Activated gamma-delta T cell (primary cell): ENCODE data around the gene GMFB.
"Not testable (repeated sequence)": the region's sequence is repeated elsewhere in the genome, so short reads cannot be mapped to it uniquely, and the experiment has no call there.

Experiments used
- DNase-seq: peaks from one replicate; lab custom pipeline; 2025; lab: John Stamatoyannopoulos, UW

GMFB gene

DNA sequence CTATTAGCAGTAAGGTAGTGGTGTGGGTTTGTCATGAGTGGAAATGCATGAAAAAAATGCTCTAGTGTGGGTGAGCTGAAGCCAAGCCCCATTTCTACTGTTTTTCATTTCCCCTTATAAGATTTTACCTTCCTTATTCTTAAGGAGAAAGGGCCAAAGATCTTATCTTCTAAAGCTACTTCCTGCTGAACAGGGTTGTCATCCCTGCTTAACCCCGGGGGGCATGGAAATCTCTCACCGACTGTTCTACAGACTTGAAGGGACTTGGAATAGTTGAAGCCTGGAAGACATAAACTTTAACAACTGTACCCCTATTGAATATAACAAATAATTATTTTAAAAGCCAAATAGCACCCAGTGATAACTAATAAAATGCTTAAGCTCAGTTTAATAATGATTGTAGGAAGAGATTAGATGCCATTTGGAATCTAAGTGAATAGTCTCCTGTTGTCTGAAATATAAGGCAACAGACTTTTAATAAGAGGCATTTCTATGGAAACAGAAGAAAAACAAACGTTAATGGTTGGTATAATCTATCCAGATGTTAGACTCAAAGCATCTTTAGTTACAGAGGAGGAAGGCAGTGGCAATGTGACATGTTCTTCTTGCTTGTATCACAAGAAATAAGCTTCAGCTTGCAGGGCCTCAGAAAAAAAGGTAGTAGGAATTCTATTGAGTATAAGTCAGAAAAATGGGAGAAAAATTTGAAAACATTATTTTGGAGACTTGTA, 1.8 kb upstream of the GMFB start:
- no peak for DNase-seq

DNA sequence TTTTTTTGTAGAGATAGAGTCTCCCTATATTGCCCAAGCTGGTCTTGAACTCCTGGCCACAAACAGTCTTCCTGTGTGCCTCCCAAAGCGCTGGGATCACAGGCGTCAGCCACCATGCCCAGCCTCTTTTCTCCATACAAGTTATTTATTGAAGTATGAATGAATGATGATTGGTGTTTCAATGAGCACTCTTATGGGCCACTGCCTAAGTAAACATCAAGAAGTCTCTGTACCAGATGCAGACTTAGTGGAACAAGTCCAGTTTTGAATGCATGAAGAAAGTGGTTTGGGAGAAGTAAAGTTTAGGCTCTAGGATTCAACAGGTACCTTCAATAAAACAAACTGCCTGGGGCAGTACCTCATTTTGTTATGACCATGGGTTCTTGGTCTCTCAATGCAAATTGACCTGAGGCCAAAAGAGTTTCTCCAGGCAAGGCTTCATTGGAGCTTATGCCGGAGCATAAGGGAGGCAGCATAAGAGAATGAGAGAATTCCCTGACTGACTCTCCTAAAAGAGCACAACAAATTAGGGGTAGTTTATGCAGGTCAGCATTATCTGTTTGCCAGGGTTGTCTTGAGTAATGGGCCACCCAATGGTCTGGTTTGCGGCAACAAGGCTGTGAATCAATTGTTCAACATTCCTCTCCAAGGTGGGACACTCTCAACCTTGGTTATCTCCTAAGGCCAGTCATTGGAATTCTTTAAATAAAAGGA, 1.1 kb upstream of the GMFB start:
- no peak for DNase-seq

DNA sequence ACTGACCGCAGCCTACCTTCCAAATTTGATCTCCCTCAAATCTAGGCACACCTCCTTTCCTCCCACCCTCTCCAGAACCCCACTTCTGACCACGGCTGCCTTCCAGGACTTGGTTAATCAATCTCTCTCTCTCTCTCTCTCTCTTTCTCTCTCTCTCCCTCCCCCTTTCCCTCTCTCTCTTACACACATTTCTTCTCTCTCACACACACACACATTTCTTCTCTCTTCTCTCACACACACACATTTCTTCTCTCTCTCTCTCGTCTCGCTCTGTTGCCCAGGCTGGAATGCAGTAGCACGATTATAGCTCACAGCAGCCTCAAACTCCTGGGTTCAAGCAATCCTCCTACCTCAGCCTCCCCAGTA, 521 bp upstream of the GMFB start:
- DNase-seq = no peak

DNA sequence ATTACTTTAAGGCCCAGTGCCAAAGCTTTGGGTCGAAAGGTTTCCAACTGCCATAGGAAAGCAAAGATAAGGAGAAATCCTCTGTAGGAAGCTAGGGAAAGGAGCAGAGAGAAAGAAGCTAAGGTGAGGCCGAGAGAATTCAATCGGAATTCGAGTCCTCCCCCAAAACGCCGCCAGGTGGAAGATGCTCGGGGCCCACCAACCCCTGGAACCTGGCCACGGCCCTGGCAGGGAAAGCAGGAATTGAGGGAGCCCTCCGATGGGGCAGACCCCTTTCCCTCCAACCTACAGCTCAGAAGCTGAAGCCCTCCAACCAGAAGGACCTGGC, 498 bp downstream of the GMFB start:
- DNase-seq = no peak

DNA sequence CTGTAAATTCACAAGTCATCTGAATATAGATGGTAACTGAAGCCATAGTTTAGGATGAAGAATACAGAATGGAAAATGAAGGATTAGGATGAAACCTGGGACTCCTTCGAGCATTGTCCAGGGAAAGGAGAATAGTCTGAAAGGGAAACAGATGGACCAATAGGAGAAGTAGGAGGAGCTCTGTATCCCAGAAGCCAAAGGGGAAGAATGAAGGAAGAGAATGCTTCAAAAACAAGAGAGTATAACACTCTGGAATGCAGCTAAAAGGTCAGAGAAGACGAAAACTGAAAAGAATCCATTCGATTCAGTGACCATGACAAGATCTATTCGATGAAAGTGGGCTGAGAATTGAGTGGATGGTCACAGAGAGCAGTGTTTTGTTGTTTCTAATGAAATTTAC, 1.0 kb downstream of the GMFB start:
- DNase-seq = no peak

DNA sequence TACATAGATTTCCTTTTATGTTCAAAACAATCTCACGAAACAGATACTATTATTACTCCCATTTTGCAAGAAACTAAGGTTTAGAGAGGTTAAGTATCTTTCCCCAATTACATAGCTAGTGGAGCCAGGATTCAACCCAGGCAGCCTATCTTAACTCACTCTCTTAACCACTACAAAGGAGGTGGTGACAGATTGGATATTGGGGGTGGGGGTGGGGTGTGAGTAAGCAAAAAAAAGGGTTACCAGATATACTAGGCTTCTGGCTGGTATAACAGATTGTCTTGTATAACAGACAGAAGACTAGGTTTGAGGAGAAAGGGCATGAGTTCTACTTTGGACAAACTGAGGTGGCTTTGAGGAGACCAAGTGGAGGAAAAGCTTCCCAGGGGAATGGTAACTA, 2.1 kb downstream of the GMFB start:
- no peak for DNase-seq

DNA sequence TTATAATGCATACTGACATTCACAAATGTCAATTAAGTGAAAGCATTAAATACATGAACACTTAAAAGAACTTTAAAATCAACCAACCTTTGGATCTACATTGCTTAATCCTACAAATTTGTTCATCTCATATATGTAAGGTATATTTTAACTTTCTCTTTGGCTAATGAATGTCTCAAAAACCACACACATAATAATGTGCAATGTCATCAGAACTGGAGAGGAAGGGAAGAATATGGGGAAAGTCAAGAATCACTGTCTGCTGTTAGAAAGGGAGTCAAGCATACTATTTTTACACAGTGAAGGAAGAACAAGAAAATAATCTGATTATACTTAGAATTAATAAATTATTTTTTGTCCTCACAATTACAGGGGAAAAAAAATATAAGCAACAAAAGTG, 4.9 kb downstream of the GMFB start:
- no peak for DNase-seq

DNA sequence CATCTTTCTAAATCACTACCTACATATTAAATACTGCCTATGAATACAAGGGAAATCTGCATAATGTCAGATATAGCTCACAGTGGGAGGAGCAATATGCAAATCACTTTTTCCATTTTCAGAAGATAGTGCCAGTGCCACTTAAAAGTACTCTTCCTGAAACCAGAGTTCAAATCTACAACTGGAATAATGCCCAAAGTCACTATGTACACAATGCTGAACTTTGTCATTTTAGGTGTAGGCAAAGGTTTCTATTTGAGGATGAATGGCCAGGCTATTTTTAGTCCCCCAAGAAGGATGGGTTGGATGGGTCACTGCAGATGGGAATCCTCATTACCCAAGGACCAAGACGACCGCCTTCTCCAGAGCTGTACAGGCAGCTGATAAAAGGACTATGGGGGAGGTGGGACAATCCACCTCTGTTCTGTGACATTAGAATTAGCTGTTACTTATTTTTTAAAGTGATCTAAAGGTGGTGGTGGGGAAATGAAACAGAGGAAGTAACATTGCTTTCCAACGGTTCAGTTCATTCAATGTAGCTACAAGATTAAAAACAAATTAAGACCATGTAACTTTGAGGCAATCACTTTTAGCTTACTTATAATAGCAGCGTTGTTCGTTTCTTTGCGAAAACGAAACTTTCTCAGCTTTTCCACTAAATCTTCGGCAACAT, 5.6 kb downstream of the GMFB start:
- no peak for DNase-seq

DNA sequence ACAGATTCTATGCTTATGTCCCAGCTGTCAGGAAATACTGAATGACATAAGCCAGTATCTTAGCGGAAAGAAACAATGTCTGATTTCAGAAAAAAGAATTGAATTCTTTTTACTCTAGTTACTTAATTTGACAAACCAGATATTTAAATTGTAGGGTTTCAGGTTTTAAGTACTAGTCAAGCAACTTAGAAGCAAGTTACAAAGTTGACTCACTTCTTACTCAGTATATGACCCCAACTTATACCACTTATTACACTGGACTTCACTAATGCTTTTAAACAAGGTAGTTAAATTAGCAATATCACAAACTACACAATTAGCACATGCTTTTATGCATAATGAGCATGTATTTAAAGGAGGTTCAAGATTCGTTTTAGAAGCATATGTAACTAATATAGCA, 7.1 kb downstream of the GMFB start:
- DNase-seq = no peak

DNA sequence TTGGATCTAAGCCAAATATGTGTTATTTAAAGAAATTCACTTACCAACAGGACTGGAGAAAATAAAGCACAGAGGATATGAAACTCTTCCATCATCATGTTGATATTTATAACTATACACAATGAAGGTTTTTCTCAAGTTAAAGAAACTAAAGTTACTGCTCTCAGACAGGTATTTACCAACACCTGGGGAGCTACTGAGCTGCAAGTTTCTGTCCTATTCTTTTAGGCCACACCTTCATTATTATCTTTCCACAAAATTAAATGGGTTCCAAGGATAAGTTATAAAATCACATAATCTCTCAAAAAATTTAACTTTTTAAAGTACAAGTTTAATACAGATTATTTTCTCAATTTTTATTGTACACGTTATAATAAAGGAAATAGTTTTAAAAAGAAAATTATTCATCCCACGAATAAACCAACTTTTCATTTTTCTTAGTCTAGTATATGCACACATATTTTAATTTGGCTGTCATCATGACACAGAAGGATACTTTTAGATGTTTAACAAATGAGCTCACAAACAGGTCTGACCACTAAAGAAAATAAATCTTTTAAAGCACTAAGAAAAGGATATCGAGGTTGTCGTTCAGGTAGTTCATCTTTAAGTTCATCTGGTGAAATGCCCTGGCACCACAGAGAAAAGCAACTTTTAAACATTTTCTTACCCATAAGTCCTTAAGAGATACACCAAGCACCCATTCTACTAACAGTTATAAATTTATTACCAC, 7.8 kb downstream of the GMFB start:
- DNase-seq = no peak

DNA sequence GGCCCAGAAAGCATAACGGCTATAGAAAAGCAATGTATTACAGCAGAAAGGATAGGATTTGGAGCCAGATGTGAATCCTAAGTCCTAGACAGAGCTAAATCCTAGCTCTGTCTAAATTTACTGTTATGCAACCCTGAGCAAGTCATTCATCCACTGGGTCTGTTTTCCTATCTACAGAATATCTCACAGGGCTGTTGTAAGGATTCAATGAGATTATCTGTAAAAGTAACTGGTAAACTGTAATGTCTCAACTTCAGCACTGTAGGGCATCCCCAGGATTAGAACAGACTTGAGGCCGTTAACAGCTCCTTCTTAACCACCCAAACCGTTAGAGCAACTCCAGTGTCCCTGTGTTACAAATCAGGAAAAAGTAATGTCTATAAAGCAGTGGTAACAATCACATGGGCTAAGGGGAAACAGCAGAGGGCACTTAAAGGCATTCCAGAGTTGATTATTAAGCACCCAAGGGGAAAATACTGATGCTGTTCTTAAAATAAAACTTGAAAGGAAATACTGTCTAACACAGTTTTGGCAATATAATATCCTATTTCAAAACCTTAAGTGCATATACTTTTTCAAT, 10.1 kb downstream of the GMFB start:
- DNase-seq = no peak

DNA sequence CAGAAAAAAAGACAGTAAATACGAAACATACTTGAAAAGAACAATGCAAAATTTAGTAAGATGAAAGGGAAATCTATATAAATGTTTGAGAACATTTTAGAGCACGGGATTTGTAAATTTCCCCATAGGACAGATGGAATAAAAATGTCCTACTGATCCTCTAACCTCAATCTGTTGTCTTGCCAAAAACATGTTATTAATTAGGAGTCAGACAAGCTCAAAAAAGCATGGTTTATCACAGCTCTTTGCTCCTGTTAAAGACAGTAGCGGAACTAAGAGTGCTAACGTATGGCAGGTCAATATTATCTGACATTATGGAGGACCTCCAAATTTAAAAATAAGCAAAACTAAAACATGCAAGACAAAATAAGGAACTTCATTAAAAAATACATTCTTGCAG, 12.9 kb downstream of the GMFB start:
- DNase-seq = no peak

DNA sequence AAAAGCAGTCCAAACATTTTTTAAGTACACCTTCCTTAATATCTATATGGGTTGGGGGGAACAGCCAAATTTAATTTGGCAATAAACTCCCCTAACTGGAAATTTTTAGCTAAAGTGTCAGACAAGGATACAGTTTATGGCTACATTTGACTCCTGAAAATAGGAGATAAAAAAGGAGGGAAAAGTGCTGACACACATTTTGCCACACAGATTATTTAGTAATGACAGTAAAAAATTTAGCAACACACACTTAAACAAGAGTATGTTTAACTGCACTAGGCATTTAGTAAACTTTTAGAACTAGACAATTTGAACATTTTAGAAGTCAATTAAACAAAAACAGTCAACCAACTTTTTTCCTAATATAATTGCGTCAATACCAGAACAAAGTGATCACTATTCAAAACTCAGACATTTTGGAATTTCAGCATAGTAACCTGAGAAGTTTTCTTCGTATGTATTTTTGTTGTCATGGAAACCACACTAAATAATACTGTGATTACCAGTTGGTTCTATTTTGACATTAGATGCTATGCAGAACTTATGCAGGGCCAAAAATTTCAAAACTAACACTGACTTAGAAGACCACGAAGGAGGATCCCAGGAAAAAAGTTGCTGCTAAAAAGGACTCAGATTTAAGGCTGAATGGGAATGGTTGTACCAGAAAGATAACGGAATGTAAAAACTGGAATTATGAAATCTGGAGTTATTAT, 13.4 kb downstream of the GMFB start:
- DNase-seq = no peak

DNA sequence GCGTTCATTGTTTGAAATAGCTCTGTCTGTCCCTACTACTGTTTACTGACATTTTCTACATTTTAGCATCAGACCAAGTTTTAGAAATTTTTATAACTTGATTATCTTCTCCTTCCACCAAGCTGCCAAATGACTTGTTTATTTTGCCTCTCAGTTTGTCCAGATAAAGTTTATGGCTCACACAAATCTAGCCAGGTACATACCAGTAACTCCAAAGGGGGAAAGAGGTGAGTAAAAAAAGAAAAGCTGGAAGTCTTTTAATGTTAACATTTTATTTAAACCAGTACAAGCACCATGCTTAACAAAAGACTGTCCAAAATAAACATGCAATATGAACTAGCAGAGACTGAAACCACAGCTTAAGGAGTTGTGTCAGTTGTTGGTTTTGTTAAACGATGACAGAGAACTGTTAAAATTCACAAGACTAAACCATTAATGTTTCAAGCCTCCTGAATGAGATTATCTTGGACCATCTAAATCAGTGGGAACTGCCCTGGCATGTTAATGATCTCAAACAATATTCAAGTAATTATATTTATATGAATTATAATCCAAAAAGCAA, 14.5 kb downstream of the GMFB start:
- DNase-seq = no peak

DNA sequence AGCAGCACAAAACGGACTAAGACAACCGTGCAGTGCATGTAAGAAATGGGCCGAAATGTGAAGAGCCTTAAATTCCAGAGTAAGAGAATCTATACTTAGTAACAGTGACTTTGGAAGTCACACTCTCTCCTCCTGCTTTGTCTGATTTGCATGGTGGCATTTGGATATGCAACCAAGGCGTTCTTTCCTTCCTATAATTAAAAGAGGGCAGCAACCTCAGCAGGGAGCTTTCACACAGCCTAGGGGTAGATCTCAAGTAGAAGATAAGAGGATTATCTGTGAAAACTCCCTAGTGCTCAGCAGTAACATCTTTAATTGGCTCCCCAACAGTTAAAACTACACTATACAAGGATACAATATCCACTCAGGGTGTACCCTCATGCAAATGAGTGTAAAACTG, 16.5 kb downstream of the GMFB start:
- no peak for DNase-seq

DNA sequence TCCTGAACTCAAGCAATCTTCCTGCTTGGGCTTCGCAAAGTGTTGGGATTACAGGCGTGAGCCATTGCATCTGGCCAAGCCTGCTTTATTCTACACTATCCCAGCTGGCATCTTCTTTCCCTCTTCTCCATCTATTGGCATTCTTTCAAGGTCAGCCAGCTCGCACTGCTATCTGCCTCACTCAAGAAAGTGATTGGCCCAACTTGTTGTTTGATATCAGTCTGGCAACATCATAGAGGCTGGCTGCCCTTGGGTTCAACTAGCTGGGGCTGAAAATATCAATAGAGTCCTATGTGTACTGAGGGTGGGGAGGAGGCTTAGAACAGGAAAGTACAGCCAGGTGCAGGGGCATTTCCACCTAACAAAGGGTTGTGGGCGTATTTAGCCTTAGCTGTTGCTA, 17.1 kb downstream of the GMFB start:
- DNase-seq = no peak

DNA sequence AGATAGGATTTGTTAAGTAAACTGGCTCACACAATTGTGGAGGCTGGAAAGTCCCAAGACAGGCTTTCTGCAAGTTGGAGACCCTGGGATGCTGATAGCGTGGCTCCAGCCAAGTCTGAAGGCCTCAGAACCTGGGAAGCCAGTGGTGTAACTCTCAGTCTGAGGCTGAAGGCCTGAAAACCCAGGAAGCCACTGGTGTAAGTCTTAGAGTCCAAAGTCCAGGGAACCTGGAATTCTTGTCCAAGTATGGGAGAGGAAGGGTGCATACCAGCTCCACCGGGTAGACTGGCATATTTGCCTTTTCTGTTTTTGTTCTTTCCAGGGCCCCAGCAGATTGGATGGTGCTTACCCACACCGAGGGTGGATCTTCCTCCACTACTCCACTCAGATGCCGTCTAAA, 18.1 kb downstream of the GMFB start:
- no peak for DNase-seq

DNA sequence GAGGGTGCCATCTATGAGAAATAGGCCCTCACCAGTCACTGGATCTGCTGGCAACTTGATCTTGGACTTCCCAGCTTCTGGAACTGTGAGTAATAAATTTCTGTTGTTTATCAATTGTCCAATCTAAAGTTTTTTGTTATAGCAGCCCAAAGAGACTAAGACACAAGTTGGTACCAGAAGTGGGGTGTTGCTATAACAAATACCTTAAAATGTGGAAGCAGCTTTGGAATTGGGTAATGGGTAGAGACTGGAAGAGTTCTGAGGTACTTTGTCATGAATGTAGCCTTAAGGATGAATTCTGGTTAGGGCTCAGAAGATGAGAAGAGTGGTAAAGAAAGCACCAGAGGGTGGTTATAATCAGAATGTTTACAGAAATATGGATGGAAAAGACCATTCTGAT, 21.5 kb downstream of the GMFB start:
- no peak for DNase-seq

DNA sequence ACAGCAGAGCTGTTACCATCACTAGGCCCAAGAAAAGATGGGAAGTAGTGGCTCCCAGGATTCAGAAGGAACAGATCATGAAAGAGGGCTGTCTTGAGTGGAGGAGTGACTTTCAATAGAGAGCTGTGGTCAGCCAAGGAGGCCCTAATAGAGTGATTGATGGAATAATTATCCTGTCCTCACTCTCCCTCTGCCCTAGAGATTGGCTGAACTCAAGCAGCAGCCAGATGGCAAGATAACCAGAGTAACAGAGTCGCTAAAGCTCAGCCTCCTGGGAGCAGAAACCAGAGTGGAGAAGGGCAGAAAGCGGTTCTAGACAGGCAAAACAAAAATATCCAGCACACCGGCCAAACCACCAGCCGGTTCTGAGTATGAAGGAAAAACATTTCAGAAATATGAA, 23.1 kb downstream of the GMFB start:
- no peak for DNase-seq

DNA sequence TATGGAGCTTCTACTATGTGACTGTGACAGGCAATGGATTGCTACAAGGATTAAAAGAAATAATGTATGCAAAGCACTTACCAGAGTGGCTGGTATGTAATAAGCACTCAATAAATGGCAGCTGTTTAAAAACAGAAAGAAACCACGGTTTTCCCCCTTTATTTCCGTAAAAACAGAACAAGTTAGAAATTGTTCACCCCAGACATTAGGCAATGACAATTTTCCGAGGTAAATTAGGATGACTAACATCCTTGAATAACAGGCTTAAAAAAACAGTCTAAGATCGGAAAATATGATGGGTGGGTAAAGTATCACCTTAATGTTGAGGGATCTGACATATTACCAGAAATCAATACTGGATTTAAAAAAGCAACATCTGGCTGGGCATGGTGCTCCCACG, 26.7 kb downstream of the GMFB start:
- DNase-seq = no peak

DNA sequence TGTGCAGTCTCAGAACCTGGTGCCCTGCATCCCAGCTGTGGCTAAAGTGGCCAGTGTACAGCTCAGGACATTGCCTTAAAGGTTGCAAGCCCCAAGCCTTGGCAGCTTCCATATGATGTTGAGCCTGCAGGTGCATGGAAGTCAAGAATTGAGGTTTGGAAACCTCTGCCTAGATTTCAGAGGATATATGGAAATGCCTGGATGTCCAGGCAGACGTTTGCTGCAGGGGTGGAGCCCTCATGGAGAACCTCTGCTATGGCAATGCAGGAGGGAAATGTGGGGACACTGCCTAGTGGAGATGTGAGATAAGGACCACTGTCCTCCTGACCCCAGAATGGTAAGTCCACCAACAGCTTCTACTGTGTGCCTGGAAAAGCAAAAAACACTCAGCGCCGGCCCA, 29.7 kb downstream of the GMFB start:
- no peak for DNase-seq

DNA sequence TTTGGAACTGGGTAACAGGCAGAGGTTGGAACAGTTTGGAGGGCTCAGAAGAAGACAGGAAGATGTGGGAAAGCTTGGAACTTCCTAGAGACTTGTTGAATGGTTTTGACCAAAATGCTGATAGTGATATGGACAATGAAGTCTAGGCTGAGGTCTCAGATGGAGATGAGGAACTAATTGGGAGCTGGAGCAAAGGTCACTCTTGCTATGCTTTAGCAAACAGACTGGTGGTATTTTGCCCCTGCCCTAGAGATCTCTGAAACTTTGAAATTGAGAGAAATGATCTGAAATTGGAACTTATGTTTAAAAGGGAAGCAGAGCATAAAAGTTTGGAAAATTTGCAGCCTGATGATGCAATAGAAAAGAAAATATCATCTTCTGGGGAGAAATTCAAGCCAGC, 30.2 kb downstream of the GMFB start:
- not testable (repeated sequence) for DNase-seq
